HG02973 (cell line): ENCODE results near the gene SEMA3D.
A peak's percentile ranks its signal among the peaks of the same experiment; 100 is the strongest.

Source experiments
- ATAC-seq: cut with Tn5 transposase; IDR thresholded peaks from one replicate; pipeline ENCODE4 v1.9.1; 2021; ENCODE audit warnings: moderate library complexity; ENCODE audit not compliant: unreplicated experiment

SEMA3D gene

GRCh38 chr7:85039196-85039923 lies 147.5 kb downstream of the SEMA3D start:
- ATAC-seq, result peak; percentile 98

- ATAC-seq, result no peak
Measured at GRCh38 chr7:85038466-85038865, 148.4 kb downstream of the SEMA3D start.

GRCh38 chr7:85033263-85033662 lies 153.6 kb downstream of the SEMA3D start:
- no peak for ATAC-seq

- ATAC-seq, result no peak
Measured at GRCh38 chr7:85031475-85031874, 155.4 kb downstream of the SEMA3D start.

GRCh38 chr7:85030893-85031292 lies 156.0 kb downstream of the SEMA3D start:
- peak; percentile 63 for ATAC-seq

GRCh38 chr7:85025312-85025756 lies 161.5 kb downstream of the SEMA3D start:
- ATAC-seq, result no peak

- no peak for ATAC-seq
Measured at GRCh38 chr7:85023916-85024315, 162.9 kb downstream of the SEMA3D start.

- ATAC-seq, result no peak
Measured at GRCh38 chr7:85023066-85023712, 163.7 kb downstream of the SEMA3D start.

GRCh38 chr7:85022064-85022697 lies 164.7 kb downstream of the SEMA3D start:
- ATAC-seq, result no peak

GRCh38 chr7:85021101-85021704 lies 165.7 kb downstream of the SEMA3D start:
- no peak for ATAC-seq

GRCh38 chr7:85019778-85020177 lies 167.1 kb downstream of the SEMA3D start:
- ATAC-seq, result no peak

- ATAC-seq, result no peak
Measured at GRCh38 chr7:85019176-85019575, 167.7 kb downstream of the SEMA3D start.

GRCh38 chr7:85018498-85018897 lies 168.4 kb downstream of the SEMA3D start:
- ATAC-seq, result no peak

GRCh38 chr7:85016286-85016685 lies 170.6 kb downstream of the SEMA3D start:
- ATAC-seq, result no peak

- ATAC-seq, result no peak
Measured at GRCh38 chr7:85014936-85015660, 171.8 kb downstream of the SEMA3D start.

- no peak for ATAC-seq
Measured at GRCh38 chr7:85011127-85011526, 175.7 kb downstream of the SEMA3D start.

GRCh38 chr7:85010306-85010705 lies 176.6 kb downstream of the SEMA3D start:
- ATAC-seq, result no peak

- ATAC-seq, result no peak
Measured at GRCh38 chr7:85006754-85007153, 180.1 kb downstream of the SEMA3D start.

GRCh38 chr7:85004402-85004801 lies 182.5 kb downstream of the SEMA3D start:
- no peak for ATAC-seq

GRCh38 chr7:85001495-85002345 lies 185.1 kb downstream of the SEMA3D start:
- no peak for ATAC-seq
